ENCODE data around the gene FRMD4A.
"Not testable (repeated sequence)": the region's sequence is repeated elsewhere in the genome, so short reads cannot be mapped to it uniquely, and the experiment has no call there.

FRMD4A gene

DNA sequence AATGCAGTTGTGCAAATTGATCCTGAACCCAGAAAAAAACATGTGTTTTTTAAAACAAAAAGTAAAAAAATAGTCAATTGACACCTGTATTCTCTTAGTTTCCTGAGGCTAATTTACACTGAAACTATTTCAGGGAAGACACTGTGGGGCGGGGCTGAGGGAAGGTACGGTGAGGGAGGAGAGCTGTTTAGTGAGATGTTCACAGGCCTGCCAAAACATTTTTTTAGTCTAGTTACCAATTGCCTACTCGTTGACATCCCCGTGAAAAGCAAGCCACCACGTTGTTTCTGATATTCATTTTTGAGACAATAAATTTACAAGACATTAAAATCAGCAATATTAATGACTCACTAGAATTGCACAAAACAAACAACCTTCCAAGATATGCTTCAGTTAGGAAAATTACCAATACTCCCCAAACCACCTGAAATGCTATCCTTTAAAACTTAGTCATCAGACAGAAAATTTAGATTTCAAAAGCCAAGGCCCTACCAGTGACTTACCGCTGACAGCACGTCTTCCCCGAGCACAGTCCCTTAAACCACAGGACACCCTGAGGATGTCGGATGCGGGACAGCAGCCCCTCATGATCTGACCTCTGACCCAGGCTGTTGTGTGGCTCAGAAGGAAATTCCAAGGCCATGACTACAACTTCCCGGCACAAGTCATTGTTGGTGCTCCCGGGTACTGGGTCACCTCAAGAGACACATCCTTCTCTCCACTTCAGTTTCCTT, 464.8 kb downstream of the FRMD4A start:
- DNase-seq: no peak

GRCh38 chr10:13865220-13865619, 465.5 kb downstream of the FRMD4A start:
- not testable (repeated sequence) for DNase-seq

GRCh38 chr10:13862546-13863233, 468.0 kb downstream of the FRMD4A start:
- no peak for DNase-seq

- no peak for DNase-seq
Observed at GRCh38 chr10:13860886-13861285, 469.8 kb downstream of the FRMD4A start.

- no peak for DNase-seq
Observed at GRCh38 chr10:13859979-13860654, 470.6 kb downstream of the FRMD4A start.

- DNase-seq: no peak
Observed at GRCh38 chr10:13858709-13859108, 472.0 kb downstream of the FRMD4A start.

DNA sequence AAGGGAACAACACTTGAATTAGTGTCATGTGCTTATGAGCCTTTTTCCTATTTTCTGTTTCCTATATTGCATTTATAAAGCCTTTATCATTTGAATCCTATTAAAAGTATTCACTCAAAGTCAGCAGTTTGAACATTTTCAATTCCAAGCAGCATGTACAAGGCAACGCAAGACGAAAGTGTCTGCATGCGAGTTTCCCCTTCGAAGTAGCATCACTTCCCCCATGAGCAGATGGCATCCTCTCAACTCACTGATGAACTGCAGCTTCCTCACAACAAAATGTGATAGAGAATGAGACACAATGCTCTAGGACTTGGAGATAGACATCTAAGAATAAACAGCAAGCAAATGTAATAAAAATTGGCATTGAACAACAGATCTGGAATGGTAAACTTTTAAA, 473.3 kb downstream of the FRMD4A start:
- DNase-seq: no peak

GRCh38 chr10:13853854-13854253, 476.9 kb downstream of the FRMD4A start:
- no peak for DNase-seq

- DNase-seq: no peak
Observed at GRCh38 chr10:13852872-13853271, 477.9 kb downstream of the FRMD4A start.

DNA sequence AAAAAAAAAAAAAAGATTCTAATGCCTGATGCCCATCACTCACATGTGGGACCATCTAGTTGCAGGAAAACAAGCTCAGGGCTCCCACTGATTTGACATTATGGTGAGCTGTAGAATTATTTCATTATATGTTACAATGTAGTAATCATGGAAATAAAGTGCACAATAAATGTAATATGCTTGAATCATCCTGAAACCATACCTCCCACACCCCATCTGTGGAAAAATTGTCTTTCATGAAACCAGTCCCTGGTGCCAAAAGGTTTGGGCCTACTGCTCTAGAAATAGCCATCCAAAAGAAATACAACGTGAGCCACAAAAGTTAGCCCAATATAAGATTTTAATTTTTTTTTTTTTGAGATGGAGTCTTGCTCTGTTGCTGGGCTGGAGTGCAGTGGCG, 478.8 kb downstream of the FRMD4A start:
- no peak for DNase-seq

DNA sequence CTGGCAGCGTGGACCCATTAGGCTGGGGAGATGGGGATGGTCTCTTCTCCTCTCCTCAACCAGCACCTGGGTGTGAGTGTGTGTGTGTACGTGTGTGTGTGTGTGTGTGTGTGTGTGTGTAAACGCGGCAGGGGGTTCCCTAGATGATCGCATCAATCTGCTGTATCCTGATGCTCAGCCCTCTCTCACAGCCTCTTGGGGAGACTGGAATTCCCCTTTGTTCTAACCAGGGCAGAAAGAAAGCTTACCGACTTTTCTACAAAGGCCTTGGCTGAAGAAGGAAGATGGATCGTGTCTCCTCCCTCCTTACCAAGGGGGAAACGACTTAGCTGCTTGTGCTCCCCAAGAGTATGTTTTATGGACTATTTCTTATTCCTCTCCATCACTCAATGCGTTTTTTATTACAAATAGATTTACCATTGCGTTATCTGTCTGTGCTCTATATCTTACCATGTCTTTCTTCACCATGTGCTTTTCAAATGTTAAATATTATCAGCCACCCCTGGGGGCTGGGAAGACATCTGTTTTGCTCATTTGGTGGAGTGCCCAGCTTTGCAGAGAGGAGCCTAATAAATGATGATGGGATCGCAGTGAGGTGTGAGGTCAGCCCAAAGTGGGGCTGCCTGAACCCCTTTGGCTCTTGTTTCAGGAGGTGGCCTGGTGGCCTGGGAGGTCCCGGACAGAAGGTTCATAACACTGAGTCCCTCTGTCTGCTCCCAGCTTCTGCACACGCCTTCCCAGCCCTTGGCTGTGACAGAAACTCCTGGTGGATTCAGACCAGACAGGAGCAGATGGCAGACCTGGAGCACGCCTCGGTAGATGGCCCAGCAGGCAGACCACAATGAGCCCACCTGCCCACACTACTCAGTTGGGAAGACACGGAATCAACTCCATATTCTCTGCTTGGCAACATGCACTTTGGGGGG, 481.9 kb downstream of the FRMD4A start:
- no peak for DNase-seq

DNA sequence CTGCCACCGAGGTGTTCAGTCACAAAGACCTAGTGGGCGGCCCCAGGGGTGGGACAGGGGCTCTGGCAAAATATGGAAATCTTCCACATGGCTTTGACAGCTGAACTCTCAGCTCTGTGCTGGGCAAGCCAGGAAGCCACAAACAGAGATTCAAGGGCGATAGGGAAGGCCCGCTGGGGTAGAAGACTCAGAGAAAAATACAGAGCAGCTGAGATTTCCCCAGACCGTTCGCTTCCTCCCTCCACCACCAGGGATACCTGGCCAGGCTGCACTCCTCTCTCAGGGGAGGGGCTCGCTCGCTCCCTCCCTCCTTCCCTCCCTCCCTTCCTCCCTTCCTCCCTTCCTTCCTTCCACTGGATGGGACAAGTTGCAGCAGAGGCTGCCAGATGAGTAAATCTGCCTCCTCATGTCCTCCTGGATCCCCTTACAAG, 483.5 kb downstream of the FRMD4A start:
- no peak for DNase-seq

DNA sequence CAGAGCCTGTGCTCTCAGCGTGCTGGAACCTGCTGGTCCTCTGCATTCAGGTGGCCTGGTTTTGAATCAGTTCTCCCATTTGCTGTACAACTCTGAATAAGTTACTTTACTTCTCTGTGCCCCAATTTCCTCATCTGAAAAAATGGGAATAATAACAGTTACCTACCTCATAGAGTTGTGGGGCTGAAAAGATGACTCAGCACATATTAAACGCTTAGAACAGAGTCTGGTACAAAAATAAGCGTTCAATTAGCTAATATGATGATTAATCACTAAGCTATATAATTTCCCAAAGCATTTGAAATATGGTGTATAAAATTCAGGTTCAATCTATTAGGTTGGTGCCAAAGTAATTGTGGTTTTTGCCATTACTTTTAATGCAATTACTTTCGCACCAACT, 484.8 kb downstream of the FRMD4A start:
- DNase-seq: no peak

DNA sequence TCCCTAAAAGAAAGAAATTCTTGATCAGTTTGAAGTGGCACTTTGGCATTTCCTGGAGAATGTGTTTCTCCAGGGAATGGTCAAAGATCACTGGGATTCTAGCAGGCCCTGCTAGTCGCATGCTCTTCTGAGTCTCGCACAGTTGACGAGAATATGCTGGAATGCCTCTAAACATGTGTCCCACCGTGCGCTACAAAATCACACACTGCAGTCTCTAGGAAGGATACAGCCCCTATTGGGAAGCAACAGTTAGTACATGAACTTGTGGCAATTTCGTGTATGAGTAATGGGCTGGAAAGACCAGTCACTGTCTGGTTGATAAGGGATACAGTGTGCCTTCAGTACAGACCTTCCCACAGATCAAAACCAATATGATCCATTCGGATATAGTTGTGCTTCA, 486.1 kb downstream of the FRMD4A start:
- no peak for DNase-seq

DNA sequence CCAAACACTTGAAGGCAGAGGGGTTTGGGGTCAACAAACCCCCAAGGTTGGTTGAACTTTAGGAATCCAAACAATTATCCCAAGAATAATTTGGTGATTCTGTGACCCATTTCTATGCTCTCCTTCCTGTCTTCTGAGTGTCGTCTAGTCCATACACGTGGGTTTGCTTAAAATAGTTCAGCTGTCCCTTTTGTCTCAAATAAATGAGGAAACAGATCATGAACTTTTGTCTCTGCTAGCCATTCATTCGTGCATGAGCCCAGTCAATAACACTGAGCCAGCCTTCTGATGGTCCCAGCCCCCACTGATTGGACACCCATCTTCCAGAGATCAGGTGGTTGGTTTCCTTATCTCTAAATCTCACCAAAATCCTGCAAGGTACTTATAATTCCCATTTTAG, 488.6 kb downstream of the FRMD4A start:
- DNase-seq: no peak

- no peak for DNase-seq
Observed at GRCh38 chr10:13840036-13840435, 490.7 kb downstream of the FRMD4A start.

- DNase-seq: no peak
Observed at GRCh38 chr10:13839430-13839990, 491.2 kb downstream of the FRMD4A start.

GRCh38 chr10:13839030-13839429, 491.7 kb downstream of the FRMD4A start:
- no peak for DNase-seq

DNA sequence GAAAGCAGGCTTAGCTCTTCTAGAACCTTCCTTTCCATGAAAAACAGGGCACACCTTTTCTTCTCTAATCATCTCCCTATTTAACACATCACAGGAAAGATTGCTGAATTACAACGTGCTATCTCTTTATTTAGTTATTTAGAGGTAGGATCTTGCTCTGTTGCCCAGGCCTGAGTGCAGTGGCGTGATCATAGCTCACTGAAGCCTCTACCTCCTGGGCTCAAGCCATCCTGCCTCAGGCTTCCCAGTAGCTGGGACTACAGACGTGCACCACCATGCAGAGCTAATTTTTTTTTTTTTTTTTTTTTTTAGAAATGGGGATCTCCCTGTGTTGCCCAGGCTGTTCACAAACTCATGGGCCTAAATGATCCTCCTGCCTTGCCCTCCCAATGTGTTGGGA, 492.8 kb downstream of the FRMD4A start:
- no peak for DNase-seq

DNA sequence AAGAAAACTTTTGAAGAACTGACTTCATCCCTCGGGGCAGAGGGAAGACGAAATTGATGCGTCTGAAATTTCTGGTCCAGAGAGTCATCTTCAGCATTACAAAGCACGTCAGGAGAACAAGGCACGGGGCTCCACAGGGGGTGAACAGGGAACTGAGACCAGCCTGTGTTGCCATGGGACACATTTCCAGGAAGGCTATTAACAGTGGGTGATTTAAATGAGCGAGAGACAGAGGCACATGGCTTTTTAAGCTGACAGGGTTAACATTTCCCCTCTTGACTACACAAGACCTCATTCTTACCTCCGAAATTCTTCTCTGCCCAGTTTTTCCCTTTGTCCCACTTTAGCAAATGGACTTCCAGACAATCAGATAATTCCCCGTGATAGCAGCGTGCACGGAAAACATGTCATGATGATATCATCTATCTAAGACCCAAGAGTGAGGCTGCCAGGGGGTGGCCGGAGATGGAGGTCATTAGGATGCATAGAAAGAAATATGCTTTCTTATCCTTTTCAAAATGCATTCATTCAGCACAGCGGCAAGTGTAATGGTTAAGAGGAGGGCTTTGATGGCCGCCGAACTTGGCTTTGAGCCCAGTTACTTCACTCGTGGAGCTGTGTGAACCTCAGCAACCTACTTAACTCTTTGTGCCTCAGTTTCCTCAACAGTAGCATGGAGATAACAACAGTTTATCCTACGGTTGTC, 496.0 kb downstream of the FRMD4A start:
- no peak for DNase-seq

- DNase-seq: no peak
Observed at GRCh38 chr10:13831711-13832141, 499.0 kb downstream of the FRMD4A start.

DNA sequence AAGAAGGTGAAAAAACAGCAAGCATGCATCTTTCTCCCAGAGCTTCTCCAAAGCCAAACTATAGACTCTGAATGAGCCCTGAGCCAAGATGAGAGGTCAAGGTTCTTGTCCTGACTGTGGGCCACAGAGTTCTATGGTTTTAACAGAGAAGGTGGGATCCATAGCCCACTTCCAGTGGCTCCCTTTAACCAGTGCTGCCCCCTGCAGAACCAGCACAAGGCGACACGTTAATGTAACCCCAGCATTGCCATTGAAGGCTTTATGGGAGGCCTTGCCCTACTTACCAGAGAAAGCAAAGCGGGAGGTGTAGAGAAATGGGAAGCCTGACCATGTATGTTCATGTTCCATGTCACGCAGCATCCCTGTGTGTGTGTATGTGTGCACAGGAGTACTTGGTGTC, 500.3 kb downstream of the FRMD4A start:
- DNase-seq: no peak
